Measurements from ENCODE around the gene TYMS. TPM values are rescaled to one million over a fixed set of nuclear protein-coding genes. Genes with fewer than 3 reads are reported as not detected.
A peak's percentile ranks its signal among the peaks of the same experiment; 100 is the strongest.

The TYMS gene
- total and polyA plus RNA-seq, 9 of the 15 experiments (the other 6 are each of a cell fraction or from before 2014, with no cell fraction given) = 69.1 to 409 (median 175) TPM

DNA sequence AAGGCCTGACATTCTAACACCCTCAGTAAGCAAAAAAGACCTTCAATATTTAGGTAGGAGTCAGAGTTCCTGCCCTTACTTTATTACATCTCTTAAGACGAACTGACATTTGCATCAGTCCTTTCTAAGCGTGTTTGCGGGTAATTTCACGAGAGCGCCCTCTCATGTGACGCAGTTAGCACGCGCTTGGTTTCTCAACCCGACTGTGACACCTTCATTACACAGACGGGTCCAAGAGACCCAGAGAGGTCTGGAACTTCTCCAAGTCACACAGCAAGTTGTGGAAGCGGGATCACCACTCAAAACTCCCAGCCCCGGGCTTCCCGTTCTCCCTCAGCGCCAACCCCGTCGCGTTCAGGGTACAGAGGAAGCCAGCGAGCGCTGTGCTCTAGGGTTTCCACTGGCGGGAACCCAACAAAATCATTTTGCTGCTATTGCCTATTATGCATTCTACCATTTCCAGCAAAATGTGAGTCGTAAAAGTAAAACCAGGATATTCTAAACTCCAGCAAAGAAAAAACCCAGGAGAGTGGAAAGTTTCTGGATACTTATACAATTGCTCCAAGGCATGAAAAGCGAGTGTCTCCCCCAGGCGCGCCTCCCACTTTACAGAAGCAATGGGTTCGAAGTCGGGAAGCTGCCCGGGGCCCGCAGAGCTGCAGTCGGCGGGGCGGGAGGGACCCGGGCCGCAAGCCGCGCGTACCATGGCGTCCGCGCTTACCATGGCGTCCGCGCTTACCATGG lies 54.4 kb downstream of the TYMS start (continued):
- TF ChIP-seq, protein P1, sequence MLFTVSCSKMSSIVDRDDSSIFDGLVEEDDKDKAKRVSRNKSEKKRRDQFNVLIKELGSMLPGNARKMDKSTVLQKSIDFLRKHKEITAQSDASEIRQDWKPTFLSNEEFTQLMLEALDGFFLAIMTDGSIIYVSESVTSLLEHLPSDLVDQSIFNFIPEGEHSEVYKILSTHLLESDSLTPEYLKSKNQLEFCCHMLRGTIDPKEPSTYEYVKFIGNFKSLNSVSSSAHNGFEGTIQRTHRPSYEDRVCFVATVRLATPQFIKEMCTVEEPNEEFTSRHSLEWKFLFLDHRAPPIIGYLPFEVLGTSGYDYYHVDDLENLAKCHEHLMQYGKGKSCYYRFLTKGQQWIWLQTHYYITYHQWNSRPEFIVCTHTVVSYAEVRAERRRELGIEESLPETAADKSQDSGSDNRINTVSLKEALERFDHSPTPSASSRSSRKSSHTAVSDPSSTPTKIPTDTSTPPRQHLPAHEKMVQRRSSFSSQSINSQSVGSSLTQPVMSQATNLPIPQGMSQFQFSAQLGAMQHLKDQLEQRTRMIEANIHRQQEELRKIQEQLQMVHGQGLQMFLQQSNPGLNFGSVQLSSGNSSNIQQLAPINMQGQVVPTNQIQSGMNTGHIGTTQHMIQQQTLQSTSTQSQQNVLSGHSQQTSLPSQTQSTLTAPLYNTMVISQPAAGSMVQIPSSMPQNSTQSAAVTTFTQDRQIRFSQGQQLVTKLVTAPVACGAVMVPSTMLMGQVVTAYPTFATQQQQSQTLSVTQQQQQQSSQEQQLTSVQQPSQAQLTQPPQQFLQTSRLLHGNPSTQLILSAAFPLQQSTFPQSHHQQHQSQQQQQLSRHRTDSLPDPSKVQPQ (CRISPR knock-in tag; IDR thresholded peaks at IDR 0.05; ENCODE audit: borderline replicate concordance) = no peak
- TF ChIP-seq SP2 (IDR thresholded peaks at IDR 0.05; ENCODE audit: extremely low read depth, low read depth, low read length, poor library complexity, severe bottlenecking) (no peak), ZNF696 (CRISPR knock-in tag; conservative IDR thresholded peaks at IDR 0.05) (no peak), ZNF766 (CRISPR knock-in tag; conservative IDR thresholded peaks at IDR 0.05) (peak; percentile 26; the same call in 1 of the 2 replicates), BRD9 (IDR thresholded peaks at IDR 0.05; ENCODE audit: low read depth, partially characterized antibody) (peak; percentile 70)
- TF ChIP-seq, protein P2, sequence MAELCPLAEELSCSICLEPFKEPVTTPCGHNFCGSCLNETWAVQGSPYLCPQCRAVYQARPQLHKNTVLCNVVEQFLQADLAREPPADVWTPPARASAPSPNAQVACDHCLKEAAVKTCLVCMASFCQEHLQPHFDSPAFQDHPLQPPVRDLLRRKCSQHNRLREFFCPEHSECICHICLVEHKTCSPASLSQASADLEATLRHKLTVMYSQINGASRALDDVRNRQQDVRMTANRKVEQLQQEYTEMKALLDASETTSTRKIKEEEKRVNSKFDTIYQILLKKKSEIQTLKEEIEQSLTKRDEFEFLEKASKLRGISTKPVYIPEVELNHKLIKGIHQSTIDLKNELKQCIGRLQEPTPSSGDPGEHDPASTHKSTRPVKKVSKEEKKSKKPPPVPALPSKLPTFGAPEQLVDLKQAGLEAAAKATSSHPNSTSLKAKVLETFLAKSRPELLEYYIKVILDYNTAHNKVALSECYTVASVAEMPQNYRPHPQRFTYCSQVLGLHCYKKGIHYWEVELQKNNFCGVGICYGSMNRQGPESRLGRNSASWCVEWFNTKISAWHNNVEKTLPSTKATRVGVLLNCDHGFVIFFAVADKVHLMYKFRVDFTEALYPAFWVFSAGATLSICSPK (IDR thresholded peaks at IDR 0.05; ENCODE audit: borderline replicate concordance) = no peak
- TF ChIP-seq, protein P3, sequence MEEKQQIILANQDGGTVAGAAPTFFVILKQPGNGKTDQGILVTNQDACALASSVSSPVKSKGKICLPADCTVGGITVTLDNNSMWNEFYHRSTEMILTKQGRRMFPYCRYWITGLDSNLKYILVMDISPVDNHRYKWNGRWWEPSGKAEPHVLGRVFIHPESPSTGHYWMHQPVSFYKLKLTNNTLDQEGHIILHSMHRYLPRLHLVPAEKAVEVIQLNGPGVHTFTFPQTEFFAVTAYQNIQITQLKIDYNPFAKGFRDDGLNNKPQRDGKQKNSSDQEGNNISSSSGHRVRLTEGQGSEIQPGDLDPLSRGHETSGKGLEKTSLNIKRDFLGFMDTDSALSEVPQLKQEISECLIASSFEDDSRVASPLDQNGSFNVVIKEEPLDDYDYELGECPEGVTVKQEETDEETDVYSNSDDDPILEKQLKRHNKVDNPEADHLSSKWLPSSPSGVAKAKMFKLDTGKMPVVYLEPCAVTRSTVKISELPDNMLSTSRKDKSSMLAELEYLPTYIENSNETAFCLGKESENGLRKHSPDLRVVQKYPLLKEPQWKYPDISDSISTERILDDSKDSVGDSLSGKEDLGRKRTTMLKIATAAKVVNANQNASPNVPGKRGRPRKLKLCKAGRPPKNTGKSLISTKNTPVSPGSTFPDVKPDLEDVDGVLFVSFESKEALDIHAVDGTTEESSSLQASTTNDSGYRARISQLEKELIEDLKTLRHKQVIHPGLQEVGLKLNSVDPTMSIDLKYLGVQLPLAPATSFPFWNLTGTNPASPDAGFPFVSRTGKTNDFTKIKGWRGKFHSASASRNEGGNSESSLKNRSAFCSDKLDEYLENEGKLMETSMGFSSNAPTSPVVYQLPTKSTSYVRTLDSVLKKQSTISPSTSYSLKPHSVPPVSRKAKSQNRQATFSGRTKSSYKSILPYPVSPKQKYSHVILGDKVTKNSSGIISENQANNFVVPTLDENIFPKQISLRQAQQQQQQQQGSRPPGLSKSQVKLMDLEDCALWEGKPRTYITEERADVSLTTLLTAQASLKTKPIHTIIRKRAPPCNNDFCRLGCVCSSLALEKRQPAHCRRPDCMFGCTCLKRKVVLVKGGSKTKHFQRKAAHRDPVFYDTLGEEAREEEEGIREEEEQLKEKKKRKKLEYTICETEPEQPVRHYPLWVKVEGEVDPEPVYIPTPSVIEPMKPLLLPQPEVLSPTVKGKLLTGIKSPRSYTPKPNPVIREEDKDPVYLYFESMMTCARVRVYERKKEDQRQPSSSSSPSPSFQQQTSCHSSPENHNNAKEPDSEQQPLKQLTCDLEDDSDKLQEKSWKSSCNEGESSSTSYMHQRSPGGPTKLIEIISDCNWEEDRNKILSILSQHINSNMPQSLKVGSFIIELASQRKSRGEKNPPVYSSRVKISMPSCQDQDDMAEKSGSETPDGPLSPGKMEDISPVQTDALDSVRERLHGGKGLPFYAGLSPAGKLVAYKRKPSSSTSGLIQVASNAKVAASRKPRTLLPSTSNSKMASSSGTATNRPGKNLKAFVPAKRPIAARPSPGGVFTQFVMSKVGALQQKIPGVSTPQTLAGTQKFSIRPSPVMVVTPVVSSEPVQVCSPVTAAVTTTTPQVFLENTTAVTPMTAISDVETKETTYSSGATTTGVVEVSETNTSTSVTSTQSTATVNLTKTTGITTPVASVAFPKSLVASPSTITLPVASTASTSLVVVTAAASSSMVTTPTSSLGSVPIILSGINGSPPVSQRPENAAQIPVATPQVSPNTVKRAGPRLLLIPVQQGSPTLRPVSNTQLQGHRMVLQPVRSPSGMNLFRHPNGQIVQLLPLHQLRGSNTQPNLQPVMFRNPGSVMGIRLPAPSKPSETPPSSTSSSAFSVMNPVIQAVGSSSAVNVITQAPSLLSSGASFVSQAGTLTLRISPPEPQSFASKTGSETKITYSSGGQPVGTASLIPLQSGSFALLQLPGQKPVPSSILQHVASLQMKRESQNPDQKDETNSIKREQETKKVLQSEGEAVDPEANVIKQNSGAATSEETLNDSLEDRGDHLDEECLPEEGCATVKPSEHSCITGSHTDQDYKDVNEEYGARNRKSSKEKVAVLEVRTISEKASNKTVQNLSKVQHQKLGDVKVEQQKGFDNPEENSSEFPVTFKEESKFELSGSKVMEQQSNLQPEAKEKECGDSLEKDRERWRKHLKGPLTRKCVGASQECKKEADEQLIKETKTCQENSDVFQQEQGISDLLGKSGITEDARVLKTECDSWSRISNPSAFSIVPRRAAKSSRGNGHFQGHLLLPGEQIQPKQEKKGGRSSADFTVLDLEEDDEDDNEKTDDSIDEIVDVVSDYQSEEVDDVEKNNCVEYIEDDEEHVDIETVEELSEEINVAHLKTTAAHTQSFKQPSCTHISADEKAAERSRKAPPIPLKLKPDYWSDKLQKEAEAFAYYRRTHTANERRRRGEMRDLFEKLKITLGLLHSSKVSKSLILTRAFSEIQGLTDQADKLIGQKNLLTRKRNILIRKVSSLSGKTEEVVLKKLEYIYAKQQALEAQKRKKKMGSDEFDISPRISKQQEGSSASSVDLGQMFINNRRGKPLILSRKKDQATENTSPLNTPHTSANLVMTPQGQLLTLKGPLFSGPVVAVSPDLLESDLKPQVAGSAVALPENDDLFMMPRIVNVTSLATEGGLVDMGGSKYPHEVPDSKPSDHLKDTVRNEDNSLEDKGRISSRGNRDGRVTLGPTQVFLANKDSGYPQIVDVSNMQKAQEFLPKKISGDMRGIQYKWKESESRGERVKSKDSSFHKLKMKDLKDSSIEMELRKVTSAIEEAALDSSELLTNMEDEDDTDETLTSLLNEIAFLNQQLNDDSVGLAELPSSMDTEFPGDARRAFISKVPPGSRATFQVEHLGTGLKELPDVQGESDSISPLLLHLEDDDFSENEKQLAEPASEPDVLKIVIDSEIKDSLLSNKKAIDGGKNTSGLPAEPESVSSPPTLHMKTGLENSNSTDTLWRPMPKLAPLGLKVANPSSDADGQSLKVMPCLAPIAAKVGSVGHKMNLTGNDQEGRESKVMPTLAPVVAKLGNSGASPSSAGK (IDR thresholded peaks at IDR 0.05) = peak; percentile 74
- TF ChIP-seq, protein P4, sequence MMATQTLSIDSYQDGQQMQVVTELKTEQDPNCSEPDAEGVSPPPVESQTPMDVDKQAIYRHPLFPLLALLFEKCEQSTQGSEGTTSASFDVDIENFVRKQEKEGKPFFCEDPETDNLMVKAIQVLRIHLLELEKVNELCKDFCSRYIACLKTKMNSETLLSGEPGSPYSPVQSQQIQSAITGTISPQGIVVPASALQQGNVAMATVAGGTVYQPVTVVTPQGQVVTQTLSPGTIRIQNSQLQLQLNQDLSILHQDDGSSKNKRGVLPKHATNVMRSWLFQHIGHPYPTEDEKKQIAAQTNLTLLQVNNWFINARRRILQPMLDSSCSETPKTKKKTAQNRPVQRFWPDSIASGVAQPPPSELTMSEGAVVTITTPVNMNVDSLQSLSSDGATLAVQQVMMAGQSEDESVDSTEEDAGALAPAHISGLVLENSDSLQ (IDR thresholded peaks at IDR 0.05) = peak; percentile 45
